HG03558 (cell line): Measurements from ENCODE around the gene TRAPPC3.
A peak's percentile ranks its signal among the peaks of the same experiment; 100 is the strongest.

ENCODE experiments used
- ATAC-seq: cut with Tn5 transposase; IDR thresholded peaks from one replicate; pipeline ENCODE4 v1.9.1; 2021; ENCODE audit warnings: moderate number of reproducible peaks; ENCODE audit not compliant: unreplicated experiment; ENCODE audit errors: extremely low read depth

Gene TRAPPC3

GRCh38 chr1:36088577-36089392 lies 60.5 kb downstream of the TRAPPC3 start, which contains the start of gene ADPRS:
TSS of gene ADPRS (plus strand) at chr1:36088892. CDS start at chr1:36088905, 13 bp downstream.
- ATAC-seq: peak; percentile 48

- ATAC-seq: no peak
Measured at GRCh38 chr1:36088265-36088576, 61.1 kb downstream of the TRAPPC3 start.

GRCh38 chr1:36087233-36088123 lies 61.8 kb downstream of the TRAPPC3 start:
- no peak for ATAC-seq
